Endothelial cell of umbilical vein (primary cell): ENCODE data around the gene KIF3A. TPM values are rescaled to one million over a fixed set of nuclear protein-coding genes. Genes with fewer than 3 reads are reported as not detected.
A peak's percentile ranks its signal among the peaks of the same experiment; 100 is the strongest.

ENCODE experiments used
- BruUV-seq: library from RNA; stranded (reverse); fragments of 400-500 nt; replicated peaks from 2 replicates; lab custom pipeline; 2021; lab: Mats Ljungman, UMichigan
- CTCF ChIA-PET: fragments of 300-600, 350-600 bp; sonication (Branson Sonifier 250); formaldehyde crosslinking; loops from one replicate; lab custom pipeline; 2021; ENCODE audit warnings: antibody characterized with exemption, inconsistent platforms; lab: Charles Lee
- POLR2A ChIA-PET: fragments of 300-600, 350-600 bp; sonication (Branson Sonifier 250); formaldehyde crosslinking; loops from one replicate; lab custom pipeline; 2021; ENCODE audit warnings: antibody characterized with exemption, inconsistent platforms; lab: Charles Lee
- DNase-seq: peaks from one replicate; pipeline ENCODE4 v3.0.0-alpha.2; 2011; ENCODE audit warnings: low read depth, low spot score
- FAIRE-seq: peaks from 2 replicates; lab custom pipeline; 2011; peaks lifted over from hg19 to GRCh38; lab: Jason Lieb, UNC
- H2AFZ ChIP-seq: 2 replicates; pipeline ENCODE4 v1.6.0; 2012; ENCODE audit warnings: low read depth, low read length, control low read depth, inconsistent platforms
- H3K27ac ChIP-seq: 2 replicates; pipeline ENCODE4 v1.5.1; 2011; ENCODE audit warnings: low read depth, mild to moderate bottlenecking, control low read depth, low read length, moderate library complexity; ENCODE audit not compliant: insufficient read depth
- H3K27me3 ChIP-seq, 2 experiments: 2 replicates each; pipeline versions ENCODE4 v1.6.0 to v1.6.1; 2011; ENCODE audit warnings: low read length in 2 of 2, mixed read lengths in 1 of 2; ENCODE audit not compliant: control insufficient read depth in 2 of 2, insufficient read depth in 2 of 2
- H3K36me3 ChIP-seq, 2 experiments: 2 replicates in 1 of 2; 3 replicates in 1 of 2; pipeline ENCODE4 v1.5.1; 2011; ENCODE audit warnings: low read length in 2 of 2, mild to moderate bottlenecking in 1 of 2, moderate library complexity in 1 of 2; ENCODE audit not compliant: control insufficient read depth in 2 of 2, insufficient read depth in 2 of 2; ENCODE audit errors: extremely low read depth in 1 of 2
- H3K4me1 ChIP-seq: 3 replicates; pipeline ENCODE4 v1.5.1; 2011; ENCODE audit warnings: mild to moderate bottlenecking, low read length; ENCODE audit not compliant: control insufficient read depth, insufficient read depth; ENCODE audit errors: extremely low read depth
- H3K4me2 ChIP-seq: 2 replicates; pipeline ENCODE4 v1.6.1; 2011; ENCODE audit warnings: low read length, control low read depth, mixed read lengths; ENCODE audit not compliant: insufficient read depth
- H3K4me3 ChIP-seq, 3 experiments: fragments of 200-600 bp in 1 of 3; sonication (generic), shearing (Covaris generic) in 1 of 3; replicated peaks in 1 of 3; 2 replicates each; pipeline ENCODE4 v1.5.1; 2011 to 2016; ENCODE audit warnings: control low read depth in 3 of 3, low read length in 3 of 3, mild to moderate bottlenecking in 2 of 3, inconsistent platforms in 1 of 3, low read depth in 1 of 3, moderate library complexity in 1 of 3; ENCODE audit not compliant: insufficient read depth in 1 of 3
- H3K79me2 ChIP-seq: 2 replicates; pipeline ENCODE4 v1.6.0; 2012; ENCODE audit warnings: low read length, inconsistent platforms; ENCODE audit not compliant: control insufficient read depth, insufficient read depth
- H3K9ac ChIP-seq: replicated peaks from 2 replicates; pipeline ENCODE3; 2011; ENCODE audit warnings: low read length, control low read depth; ENCODE audit not compliant: insufficient read depth; ENCODE audit errors: extremely low read depth
- H3K9me1 ChIP-seq: replicated peaks from 3 replicates; pipeline ENCODE4 v1.6.0; 2011; ENCODE audit warnings: mild to moderate bottlenecking, low read length; ENCODE audit not compliant: control insufficient read depth, insufficient read depth; ENCODE audit errors: extremely low read depth
- H3K9me3 ChIP-seq: replicated peaks from 2 replicates; pipeline ENCODE4 v1.5.1; 2012; ENCODE audit warnings: low read length, inconsistent platforms; ENCODE audit not compliant: control insufficient read depth, insufficient read depth
- H4K20me1 ChIP-seq: replicated peaks from 2 replicates; pipeline ENCODE3; 2011; ENCODE audit warnings: mild to moderate bottlenecking, low read length; ENCODE audit not compliant: control insufficient read depth, insufficient read depth; ENCODE audit errors: extremely low read depth
- CTCF ChIP-seq, 2 donors: IDR thresholded peaks; 1 replicate in 1 of 2; 2 replicates in 1 of 2; pipeline ENCODE4 v1.5.1; 2011; ENCODE audit warnings: low read length in 2 of 2, mild to moderate bottlenecking in 2 of 2, moderate library complexity in 2 of 2, control low read depth in 1 of 2, inconsistent platforms in 1 of 2, low read depth in 1 of 2; ENCODE audit not compliant: insufficient read depth in 1 of 2; ENCODE audit errors: extremely low read depth in 1 of 2
- EZH2 ChIP-seq: IDR thresholded peaks from 2 replicates; pipeline ENCODE4 v1.6.1; 2012; ENCODE audit warnings: borderline replicate concordance, low read depth, mild to moderate bottlenecking, moderate library complexity, low read length, inconsistent platforms; ENCODE audit not compliant: severe bottlenecking
- FOS ChIP-seq: IDR thresholded peaks from 2 replicates; pipeline ENCODE4 v1.6.1; 2011; ENCODE audit warnings: mild to moderate bottlenecking, low read length, moderate library complexity, borderline replicate concordance; ENCODE audit not compliant: insufficient read depth
- GATA2 ChIP-seq: IDR thresholded peaks from 2 replicates; pipeline ENCODE4 v1.7.0; 2011; ENCODE audit warnings: low read depth, mild to moderate bottlenecking, moderate library complexity, mixed read lengths, low read length; ENCODE audit not compliant: insufficient read length, insufficient read depth
- JUN ChIP-seq: IDR thresholded peaks from 2 replicates; pipeline ENCODE4 v1.6.1; 2011; ENCODE audit warnings: borderline replicate concordance, low read depth; ENCODE audit not compliant: insufficient read length, insufficient read depth
- MYC ChIP-seq: IDR thresholded peaks from one replicate; pipeline ENCODE4 v1.6.1; 2011; ENCODE audit warnings: mild to moderate bottlenecking, low read depth, low read length
- POLR2A ChIP-seq: IDR thresholded peaks from 2 replicates; pipeline ENCODE4 v1.6.1; 2012; ENCODE audit warnings: low read depth, mild to moderate bottlenecking, control low read depth, low read length
- POLR2AphosphoS5 ChIP-seq: IDR thresholded peaks from 2 replicates; pipeline ENCODE4 v1.6.1; 2012; ENCODE audit warnings: low read depth, mild to moderate bottlenecking, control low read depth, low read length, moderate library complexity; ENCODE audit not compliant: insufficient read depth
- dilution Hi-C: fragments of 300-500 bp; cut with MboI; formaldehyde crosslinking; loops from one replicate; pipeline ENCODE4 v1.15.0; 2019; ENCODE audit warnings: low sequenced_read_pairs; ENCODE audit not compliant: extremely low pct_ligation_motif_present
- intact Hi-C: fragments of 100-400 bp; cut with micrococcal nuclease; formaldehyde crosslinking; loops from one replicate; pipeline ENCODE4 v1.10.0; 2022
- polyA plus RNA-seq, 4 experiments: library from polyadenylated mRNA; depleted of rRNA in 3 of 4; stranded (reverse) in 3 of 4; unstranded in 1 of 4; fragments of >200 nt; gene quantifications; 2 replicates each; pipeline versions ENCODE4 v1.2.1 to v1.2.3, GENCODE V29; 2011 to 2012; ENCODE audit warnings: missing spikeins in 1 of 4
- total RNA-seq: library from RNA; stranded (reverse); gene quantifications from 2 replicates; pipeline ENCODE4 v1.2.3, GENCODE V29; 2021
- TF ChIP-seq, protein P1 (sequence below): IDR thresholded peaks from 2 replicates; pipeline ENCODE4 v1.6.1; 2011; ENCODE audit not compliant: insufficient read depth, insufficient read length

The KIF3A gene
- total and polyA plus RNA-seq, 2 donors (not counting 3 experiments of a cell fraction or from before 2014, with no cell fraction given) = 3.3 to 11.2 TPM

DNA sequence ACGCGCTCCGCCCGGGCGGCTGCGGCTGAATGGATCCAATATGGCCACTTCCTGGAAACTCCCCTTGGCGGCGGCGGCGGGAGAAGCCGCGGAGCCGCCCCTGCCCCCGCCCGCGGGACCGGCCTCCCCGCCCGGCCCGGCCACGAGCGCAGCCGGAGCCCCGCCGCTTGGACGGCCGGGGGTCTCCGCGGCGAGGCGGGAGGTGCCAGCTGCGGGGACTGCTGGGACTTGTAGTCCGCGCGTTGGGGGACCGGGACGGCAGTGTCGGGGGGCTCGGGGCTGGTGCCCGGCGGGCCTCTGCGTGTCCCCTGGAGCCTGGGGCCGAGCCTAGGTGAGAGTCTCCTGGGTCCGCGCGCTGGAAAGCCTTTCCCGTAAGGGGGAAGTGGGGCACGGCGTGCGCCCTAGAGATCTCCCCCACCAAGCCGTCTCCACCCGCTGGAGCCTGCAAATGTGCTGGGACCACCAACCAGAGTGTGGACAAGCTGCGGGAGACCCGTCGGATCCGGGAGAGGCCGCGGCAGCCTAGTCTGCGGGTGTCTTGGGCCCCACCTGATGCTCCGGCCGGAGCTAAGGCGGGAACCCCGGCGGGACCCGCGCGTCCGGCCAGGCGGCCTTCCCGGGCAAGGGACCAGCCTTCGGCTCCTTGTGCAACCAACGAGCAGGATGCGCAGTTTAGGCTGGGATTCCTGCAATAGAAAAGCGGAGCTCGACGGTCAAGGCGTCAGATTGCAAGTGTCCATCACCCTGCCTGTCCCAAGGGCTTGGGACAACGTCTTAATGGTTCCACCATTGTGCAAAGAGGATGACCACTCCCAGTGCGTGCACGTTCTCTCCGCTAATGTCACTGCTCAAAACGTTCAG is 40.1 kb upstream of the KIF3A start, which contains the start of gene SEPTIN8:
Gene SEPTIN8 (minus strand): TSS at position 31 of the 861 bp plus-strand sequence. CDS start 102 bp downstream, outside the sequence.
- Histone ChIP-seq H3K36me3 (no peaks in the 10 kb centered on the region), H3K9me3 (no peaks in the 10 kb centered on the region), H3K4me2 (peak within 1 kb of the TSS; percentile 72), H3K27me3 (no peaks in the 10 kb centered on the region), H3K9me1 (no peaks in the 10 kb centered on the region), H3K4me1 (peaks cover 26% of the 10 kb centered on the region), H3K79me2 (peaks cover 31% of the 10 kb centered on the region), H3K4me3 (peak within 1 kb of the TSS; percentile 52 to 75 (median 62)), H3K27ac (peak within 1 kb of the TSS; percentile 35), H3K9ac (peak within 1 kb of the TSS; percentile 60), H4K20me1 (no peaks in the 10 kb centered on the region), H2AFZ (peak within 1 kb of the TSS; percentile 57)
- dilution Hi-C loops (no loop called here), intact Hi-C loops (loop anchor here (2.0 kb wide), 1 partner anchor 43 kb away; no protein-coding TSS in a partner anchor)
- POLR2A ChIA-PET = no interaction called here
- FAIRE-seq = peak; percentile 44
- CTCF ChIA-PET = interaction anchor here (0.7 to 3.0 kb wide), 5 partner anchors 10 to 42 kb away, joined by 3 to 19 read pairs (median 5); no protein-coding TSS in a partner anchor
- DNase-seq = peak; percentile 33
- no TSS peak for BruUV-seq
- no peak for TF ChIP-seq MYC
- TF ChIP-seq EZH2 = no peak
- TF ChIP-seq JUN = no peak
- TF ChIP-seq, protein P1, sequence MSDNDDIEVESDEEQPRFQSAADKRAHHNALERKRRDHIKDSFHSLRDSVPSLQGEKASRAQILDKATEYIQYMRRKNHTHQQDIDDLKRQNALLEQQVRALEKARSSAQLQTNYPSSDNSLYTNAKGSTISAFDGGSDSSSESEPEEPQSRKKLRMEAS = no peak
- TF ChIP-seq POLR2AphosphoS5 = no peak

DNA sequence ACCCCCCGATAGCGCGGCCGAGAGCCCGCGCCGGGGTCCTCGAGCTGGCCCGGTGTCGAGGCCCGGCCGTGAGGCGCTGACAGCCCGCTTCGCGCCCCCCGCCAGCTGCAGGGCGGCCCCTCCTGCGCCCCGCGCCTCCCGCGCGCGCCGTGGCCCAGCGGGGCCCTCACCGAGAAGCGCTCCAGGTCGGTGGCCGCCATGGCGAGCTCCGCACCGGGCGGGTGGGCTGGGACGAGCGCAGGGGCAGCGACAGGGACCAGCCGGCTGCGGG is 39.5 kb upstream of the KIF3A start:
- dilution Hi-C loops (no loop called here), intact Hi-C loops (loop anchor here (2.0 kb wide), 1 partner anchor 44 kb away; no protein-coding TSS in a partner anchor)
- H3K9ac ChIP-seq = peak overlapping the region; percentile 60
- H2AFZ ChIP-seq = peak overlapping the region; percentile 3
- H3K27me3 ChIP-seq = no peaks in the 10 kb centered on the region
- H3K36me3 ChIP-seq = no peaks in the 10 kb centered on the region
- CTCF ChIA-PET = interaction anchor here (0.7 to 3.0 kb wide), 5 partner anchors 10 to 43 kb away, joined by 3 to 19 read pairs (median 5); partner anchors contain the start of gene CCNI2
- peaks cover 22% of the 10 kb centered on the region for H3K4me1 ChIP-seq
- H4K20me1 ChIP-seq = no peaks in the 10 kb centered on the region
- DNase-seq (no peak), FAIRE-seq (no peak)
- BruUV-seq = no TSS peak
- peak overlapping the region; percentile 72 for H3K4me2 ChIP-seq
- H3K79me2 ChIP-seq = peaks cover 36% of the 10 kb centered on the region
- no peak overlapping the region for H3K27ac ChIP-seq
- H3K4me3 ChIP-seq = peak overlapping the region; percentile 39 to 75 (median 62)
- no peak for TF ChIP-seq GATA2
- no peak for TF ChIP-seq MYC
- no peak for TF ChIP-seq CTCF (IDR thresholded peaks at IDR 0.05; ENCODE audit: extremely low read depth in 1 of 2, insufficient read depth in 1 of 2, low read depth in 1 of 2, low read length in 2 of 2)
- no peak for TF ChIP-seq POLR2AphosphoS5
- no peak for TF ChIP-seq JUN
- TF ChIP-seq, protein P1 = no peak
- TF ChIP-seq FOS = no peak
- TF ChIP-seq EZH2 = no peak
- TF ChIP-seq POLR2A = no peak
- no peaks in the 10 kb centered on the region for H3K9me3 ChIP-seq
- POLR2A ChIA-PET = no interaction called here
- no peaks in the 10 kb centered on the region for H3K9me1 ChIP-seq
